ENCODE results near the gene ALDOC. TPM values are rescaled to one million over a fixed set of nuclear protein-coding genes. Genes with fewer than 3 reads are reported as not detected.

The ALDOC gene
- total and polyA plus RNA-seq, 10 of the 15 experiments (the other 5 are each of a cell fraction or from before 2014, with no cell fraction given) = 16.0 to 268 (median 78.2) TPM

DNA sequence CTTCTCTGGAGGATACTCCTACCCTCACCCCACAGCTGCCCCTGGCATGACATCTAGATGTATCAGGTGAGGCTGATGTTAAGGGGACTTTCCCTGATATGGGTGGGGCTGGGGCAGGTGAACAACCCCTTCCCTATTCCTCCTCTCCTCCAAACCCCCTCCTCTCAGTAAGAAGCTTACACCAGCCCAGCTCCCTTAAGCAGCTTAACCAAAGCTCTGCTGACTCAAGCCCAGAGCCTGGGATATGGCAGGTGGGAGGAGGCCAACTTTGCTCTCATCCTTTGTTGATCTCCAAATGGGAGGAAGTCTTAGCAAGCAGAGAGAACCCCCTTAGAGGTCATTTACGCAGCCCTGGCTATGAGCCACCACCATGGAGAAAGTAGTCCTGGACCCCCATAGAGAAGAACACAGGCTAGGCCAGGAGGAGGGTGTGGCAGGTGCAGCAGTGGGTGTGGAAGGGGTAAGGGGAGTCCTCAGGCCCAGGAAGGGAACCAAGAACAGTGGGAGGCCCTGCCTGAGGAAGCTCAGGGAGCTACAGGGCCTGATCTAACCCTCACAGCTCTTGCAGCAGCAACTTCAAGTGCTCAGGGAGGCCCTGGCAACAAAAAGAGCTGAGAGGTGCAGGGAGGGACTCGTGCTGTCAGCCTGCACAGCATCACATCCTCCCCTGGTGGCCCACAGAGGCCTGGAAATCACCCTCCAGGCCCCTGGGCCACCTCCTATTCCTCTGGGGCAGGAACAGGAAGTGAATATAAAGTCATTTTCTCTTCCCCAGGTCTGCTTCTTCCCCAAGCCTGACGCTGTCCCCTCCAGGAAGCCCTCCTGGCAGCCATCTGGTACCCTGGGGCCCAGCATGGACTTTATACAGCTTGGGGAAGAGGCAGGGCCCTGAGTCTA, 27.2 kb downstream of the ALDOC start (continued):
- TF ChIP-seq BHLHE40 (IDR thresholded peaks at IDR 0.05; ENCODE audit: borderline replicate concordance in 1 of 2, low read depth in 2 of 2, low read length in 1 of 2) = peak; percentile 57 to 71; a peak in 2 of 4 replicates
- TF ChIP-seq, protein P1, sequence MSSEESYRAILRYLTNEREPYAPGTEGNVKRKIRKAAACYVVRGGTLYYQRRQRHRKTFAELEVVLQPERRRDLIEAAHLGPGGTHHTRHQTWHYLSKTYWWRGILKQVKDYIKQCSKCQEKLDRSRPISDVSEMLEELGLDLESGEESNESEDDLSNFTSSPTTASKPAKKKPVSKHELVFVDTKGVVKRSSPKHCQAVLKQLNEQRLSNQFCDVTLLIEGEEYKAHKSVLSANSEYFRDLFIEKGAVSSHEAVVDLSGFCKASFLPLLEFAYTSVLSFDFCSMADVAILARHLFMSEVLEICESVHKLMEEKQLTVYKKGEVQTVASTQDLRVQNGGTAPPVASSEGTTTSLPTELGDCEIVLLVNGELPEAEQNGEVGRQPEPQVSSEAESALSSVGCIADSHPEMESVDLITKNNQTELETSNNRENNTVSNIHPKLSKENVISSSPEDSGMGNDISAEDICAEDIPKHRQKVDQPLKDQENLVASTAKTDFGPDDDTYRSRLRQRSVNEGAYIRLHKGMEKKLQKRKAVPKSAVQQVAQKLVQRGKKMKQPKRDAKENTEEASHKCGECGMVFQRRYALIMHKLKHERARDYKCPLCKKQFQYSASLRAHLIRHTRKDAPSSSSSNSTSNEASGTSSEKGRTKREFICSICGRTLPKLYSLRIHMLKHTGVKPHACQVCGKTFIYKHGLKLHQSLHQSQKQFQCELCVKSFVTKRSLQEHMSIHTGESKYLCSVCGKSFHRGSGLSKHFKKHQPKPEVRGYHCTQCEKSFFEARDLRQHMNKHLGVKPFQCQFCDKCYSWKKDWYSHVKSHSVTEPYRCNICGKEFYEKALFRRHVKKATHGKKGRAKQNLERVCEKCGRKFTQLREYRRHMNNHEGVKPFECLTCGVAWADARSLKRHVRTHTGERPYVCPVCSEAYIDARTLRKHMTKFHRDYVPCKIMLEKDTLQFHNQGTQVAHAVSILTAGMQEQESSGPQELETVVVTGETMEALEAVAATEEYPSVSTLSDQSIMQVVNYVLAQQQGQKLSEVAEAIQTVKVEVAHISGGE (CRISPR knock-in tag; IDR thresholded peaks at IDR 0.05) = no peak
- peak; percentile 80; the same call in 1 of the 2 replicates for TF ChIP-seq SPI1 (IDR thresholded peaks at IDR 0.05; ENCODE audit: borderline replicate concordance, insufficient read depth, low read depth, low read length)
- TF ChIP-seq ATF7 (IDR thresholded peaks at IDR 0.05; ENCODE audit: low read depth) = 0 out of 2 replicates have a peak, but pooled peaks have one; percentile 14
- TF ChIP-seq FOS (IDR thresholded peaks at IDR 0.05; ENCODE audit: borderline replicate concordance, extremely low read depth, insufficient read length) = no peak
- TF ChIP-seq, protein P2, sequence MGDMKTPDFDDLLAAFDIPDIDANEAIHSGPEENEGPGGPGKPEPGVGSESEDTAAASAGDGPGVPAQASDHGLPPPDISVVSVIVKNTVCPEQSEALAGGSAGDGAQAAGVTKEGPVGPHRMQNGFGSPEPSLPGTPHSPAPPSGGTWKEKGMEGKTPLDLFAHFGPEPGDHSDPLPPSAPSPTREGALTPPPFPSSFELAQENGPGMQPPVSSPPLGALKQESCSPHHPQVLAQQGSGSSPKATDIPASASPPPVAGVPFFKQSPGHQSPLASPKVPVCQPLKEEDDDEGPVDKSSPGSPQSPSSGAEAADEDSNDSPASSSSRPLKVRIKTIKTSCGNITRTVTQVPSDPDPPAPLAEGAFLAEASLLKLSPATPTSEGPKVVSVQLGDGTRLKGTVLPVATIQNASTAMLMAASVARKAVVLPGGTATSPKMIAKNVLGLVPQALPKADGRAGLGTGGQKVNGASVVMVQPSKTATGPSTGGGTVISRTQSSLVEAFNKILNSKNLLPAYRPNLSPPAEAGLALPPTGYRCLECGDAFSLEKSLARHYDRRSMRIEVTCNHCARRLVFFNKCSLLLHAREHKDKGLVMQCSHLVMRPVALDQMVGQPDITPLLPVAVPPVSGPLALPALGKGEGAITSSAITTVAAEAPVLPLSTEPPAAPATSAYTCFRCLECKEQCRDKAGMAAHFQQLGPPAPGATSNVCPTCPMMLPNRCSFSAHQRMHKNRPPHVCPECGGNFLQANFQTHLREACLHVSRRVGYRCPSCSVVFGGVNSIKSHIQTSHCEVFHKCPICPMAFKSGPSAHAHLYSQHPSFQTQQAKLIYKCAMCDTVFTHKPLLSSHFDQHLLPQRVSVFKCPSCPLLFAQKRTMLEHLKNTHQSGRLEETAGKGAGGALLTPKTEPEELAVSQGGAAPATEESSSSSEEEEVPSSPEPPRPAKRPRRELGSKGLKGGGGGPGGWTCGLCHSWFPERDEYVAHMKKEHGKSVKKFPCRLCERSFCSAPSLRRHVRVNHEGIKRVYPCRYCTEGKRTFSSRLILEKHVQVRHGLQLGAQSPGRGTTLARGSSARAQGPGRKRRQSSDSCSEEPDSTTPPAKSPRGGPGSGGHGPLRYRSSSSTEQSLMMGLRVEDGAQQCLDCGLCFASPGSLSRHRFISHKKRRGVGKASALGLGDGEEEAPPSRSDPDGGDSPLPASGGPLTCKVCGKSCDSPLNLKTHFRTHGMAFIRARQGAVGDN (IDR thresholded peaks at IDR 0.05) = peak; percentile 59
- TF ChIP-seq RFX5 (IDR thresholded peaks at IDR 0.05; ENCODE audit: low read depth, low read length) = no peak
- TF ChIP-seq EED (IDR thresholded peaks at IDR 0.05; ENCODE audit: low read depth) = no peak; the same call in 1 of the 2 replicates
- TF ChIP-seq MEF2A (IDR thresholded peaks at IDR 0.05; ENCODE audit: insufficient read depth, low read depth, low read length) = no peak
- TF ChIP-seq POLR2A (IDR thresholded peaks at IDR 0.05; ENCODE audit: low read depth, low read length) = peak; percentile 50
- TF ChIP-seq SMARCA5 (IDR thresholded peaks at IDR 0.05) = peak; percentile 96
- 0 out of 2 replicates have a peak, but pooled peaks have one; percentile 25 for TF ChIP-seq SMAD5 (IDR thresholded peaks at IDR 0.05; ENCODE audit: low read depth)
- TF ChIP-seq, protein P3, sequence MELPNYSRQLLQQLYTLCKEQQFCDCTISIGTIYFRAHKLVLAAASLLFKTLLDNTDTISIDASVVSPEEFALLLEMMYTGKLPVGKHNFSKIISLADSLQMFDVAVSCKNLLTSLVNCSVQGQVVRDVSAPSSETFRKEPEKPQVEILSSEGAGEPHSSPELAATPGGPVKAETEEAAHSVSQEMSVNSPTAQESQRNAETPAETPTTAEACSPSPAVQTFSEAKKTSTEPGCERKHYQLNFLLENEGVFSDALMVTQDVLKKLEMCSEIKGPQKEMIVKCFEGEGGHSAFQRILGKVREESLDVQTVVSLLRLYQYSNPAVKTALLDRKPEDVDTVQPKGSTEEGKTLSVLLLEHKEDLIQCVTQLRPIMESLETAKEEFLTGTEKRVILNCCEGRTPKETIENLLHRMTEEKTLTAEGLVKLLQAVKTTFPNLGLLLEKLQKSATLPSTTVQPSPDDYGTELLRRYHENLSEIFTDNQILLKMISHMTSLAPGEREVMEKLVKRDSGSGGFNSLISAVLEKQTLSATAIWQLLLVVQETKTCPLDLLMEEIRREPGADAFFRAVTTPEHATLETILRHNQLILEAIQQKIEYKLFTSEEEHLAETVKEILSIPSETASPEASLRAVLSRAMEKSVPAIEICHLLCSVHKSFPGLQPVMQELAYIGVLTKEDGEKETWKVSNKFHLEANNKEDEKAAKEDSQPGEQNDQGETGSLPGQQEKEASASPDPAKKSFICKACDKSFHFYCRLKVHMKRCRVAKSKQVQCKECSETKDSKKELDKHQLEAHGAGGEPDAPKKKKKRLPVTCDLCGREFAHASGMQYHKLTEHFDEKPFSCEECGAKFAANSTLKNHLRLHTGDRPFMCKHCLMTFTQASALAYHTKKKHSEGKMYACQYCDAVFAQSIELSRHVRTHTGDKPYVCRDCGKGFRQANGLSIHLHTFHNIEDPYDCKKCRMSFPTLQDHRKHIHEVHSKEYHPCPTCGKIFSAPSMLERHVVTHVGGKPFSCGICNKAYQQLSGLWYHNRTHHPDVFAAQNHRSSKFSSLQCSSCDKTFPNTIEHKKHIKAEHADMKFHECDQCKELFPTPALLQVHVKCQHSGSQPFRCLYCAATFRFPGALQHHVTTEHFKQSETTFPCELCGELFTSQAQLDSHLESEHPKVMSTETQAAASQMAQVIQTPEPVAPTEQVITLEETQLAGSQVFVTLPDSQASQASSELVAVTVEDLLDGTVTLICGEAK (IDR thresholded peaks at IDR 0.05; ENCODE audit: borderline replicate concordance) = no peak
- TF ChIP-seq MYC (IDR thresholded peaks at IDR 0.05; ENCODE audit: insufficient read depth, insufficient read length, insufficient replicate concordance, low read length, severe bottlenecking) = no peak
- TF ChIP-seq SMC3 (IDR thresholded peaks at IDR 0.05; ENCODE audit: borderline replicate concordance, low read length) = no peak
- no peak for TF ChIP-seq CBX5 (IDR thresholded peaks at IDR 0.05; ENCODE audit: low read depth)
- TF ChIP-seq MXI1 (IDR thresholded peaks at IDR 0.05; ENCODE audit: low read depth, low read length) = no peak; the same call in 1 of the 2 replicates
